ENCODE measurements around the gene SYNPO2L. TPM values are rescaled to one million over a fixed set of nuclear protein-coding genes. Genes with fewer than 3 reads are reported as not detected.

SYNPO2L gene
- total and polyA plus RNA-seq, 2 experiments from 2014 or later, result not detected

DNA sequence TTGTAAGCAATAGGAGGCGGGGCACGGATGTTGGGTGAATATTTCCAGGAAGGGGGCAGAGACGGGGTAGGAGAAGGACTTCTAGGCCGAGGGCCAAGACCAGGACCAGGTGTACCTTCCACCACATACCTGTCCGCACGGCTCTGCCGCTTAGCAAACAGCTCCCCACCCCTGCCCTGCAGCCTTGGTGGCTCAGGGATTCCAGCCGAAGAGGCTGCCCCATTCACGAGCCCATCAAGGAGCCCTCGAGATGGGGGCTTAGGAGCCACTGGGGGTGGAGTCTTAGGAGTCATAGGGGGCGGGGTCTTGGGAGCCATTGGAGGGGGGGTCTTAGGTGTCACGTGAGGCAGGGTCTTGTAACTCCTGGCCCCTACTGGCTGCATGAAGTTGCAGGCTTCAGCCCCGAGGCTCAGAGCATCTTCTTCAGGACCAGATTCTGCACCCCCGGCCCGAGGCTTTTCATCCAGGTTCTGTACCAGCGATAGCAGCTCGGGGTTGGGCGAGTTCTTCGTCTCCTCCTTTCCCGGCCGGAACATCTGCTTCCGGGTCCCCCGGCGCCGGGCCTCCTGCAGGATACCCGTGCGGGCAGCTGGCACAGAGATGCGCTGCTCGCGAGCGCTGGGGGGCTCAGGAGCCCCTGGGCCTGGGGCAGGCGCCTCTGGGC lies 8.5 kb downstream of the SYNPO2L start:
- H4K20me1 ChIP-seq (ENCODE audit: insufficient read depth, poor library complexity, severe bottlenecking), result no peaks in the 10 kb centered on the region
- peak overlapping the region; percentile 91 for H3K4me3 ChIP-seq
- no peaks in the 10 kb centered on the region for H3K9me2 ChIP-seq (replicated peaks; ENCODE audit: insufficient read depth)
- TF ChIP-seq, protein P1, sequence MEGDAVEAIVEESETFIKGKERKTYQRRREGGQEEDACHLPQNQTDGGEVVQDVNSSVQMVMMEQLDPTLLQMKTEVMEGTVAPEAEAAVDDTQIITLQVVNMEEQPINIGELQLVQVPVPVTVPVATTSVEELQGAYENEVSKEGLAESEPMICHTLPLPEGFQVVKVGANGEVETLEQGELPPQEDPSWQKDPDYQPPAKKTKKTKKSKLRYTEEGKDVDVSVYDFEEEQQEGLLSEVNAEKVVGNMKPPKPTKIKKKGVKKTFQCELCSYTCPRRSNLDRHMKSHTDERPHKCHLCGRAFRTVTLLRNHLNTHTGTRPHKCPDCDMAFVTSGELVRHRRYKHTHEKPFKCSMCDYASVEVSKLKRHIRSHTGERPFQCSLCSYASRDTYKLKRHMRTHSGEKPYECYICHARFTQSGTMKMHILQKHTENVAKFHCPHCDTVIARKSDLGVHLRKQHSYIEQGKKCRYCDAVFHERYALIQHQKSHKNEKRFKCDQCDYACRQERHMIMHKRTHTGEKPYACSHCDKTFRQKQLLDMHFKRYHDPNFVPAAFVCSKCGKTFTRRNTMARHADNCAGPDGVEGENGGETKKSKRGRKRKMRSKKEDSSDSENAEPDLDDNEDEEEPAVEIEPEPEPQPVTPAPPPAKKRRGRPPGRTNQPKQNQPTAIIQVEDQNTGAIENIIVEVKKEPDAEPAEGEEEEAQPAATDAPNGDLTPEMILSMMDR (IDR thresholded peaks at IDR 0.05; ENCODE audit: poor library complexity), result no peak
- TF ChIP-seq EZH2phosphoT487 (IDR thresholded peaks at IDR 0.05; ENCODE audit: low read depth, severe bottlenecking, unreplicated experiment), result no peak
- no peak for TF ChIP-seq EZH2 (IDR thresholded peaks at IDR 0.05; ENCODE audit: borderline replicate concordance)
- H3K9me3 ChIP-seq (ENCODE audit: low read depth), result no peaks in the 10 kb centered on the region
- peak; percentile 77 for DNase-seq (ENCODE audit: low spot score)
- no peaks in the 10 kb centered on the region for H3K36me3 ChIP-seq (replicated peaks; ENCODE audit: insufficient read depth, low read depth)
- H3K4me2 ChIP-seq, result peak overlapping the region; percentile 95
- peak overlapping the region; percentile 55 for H3K27ac ChIP-seq
- H3K27me3 ChIP-seq, result no peaks in the 10 kb centered on the region
- H3K4me1 ChIP-seq (ENCODE audit: insufficient read depth), result peaks cover 10% of the 10 kb centered on the region
- H3K79me2 ChIP-seq, result no peaks in the 10 kb centered on the region
- H2AFZ ChIP-seq, result peak overlapping the region; percentile 99
- 24% methylated on average over 32 of the region's 32 CpGs for WGBS (ENCODE audit: low lambda C conversion rate, missing lambda C conversion rate)

DNA sequence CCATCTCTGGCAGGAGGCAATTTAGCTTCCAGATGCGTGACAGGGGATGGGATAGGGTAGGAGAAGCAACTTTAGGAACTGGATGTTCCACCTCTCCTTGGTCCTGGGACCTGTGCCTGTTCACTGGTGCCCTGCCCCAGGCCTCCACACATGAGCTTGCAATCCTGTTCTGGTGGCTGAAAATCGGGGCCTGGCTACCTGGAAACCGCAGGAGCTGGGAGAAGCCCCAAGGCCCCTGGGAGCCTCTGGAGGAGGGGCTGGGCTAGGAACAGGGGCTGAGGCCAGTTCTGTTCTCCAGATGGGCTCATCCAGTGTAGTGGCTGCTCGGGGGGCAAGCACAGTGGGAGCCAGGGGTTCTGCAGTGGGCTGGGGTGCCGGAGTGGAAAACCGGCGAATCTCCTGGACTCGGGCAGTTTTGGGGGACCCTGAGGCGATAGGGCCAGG lies 9.2 kb downstream of the SYNPO2L start:
- no peak for DNase-seq (ENCODE audit: low spot score)
- Histone ChIP-seq H3K27me3 (no peaks in the 10 kb centered on the region), H3K79me2 (no peaks in the 10 kb centered on the region), H4K20me1 (ENCODE audit: insufficient read depth, poor library complexity, severe bottlenecking) (no peaks in the 10 kb centered on the region), H2AFZ (peak overlapping the region; percentile 99), H3K4me1 (ENCODE audit: insufficient read depth) (peaks cover 10% of the 10 kb centered on the region), H3K36me3 (replicated peaks; ENCODE audit: insufficient read depth, low read depth) (no peaks in the 10 kb centered on the region), H3K4me2 (peak overlapping the region; percentile 95), H3K9me3 (ENCODE audit: low read depth) (no peaks in the 10 kb centered on the region), H3K4me3 (no peak overlapping the region), H3K27ac (no peak overlapping the region), H3K9me2 (replicated peaks; ENCODE audit: insufficient read depth) (no peaks in the 10 kb centered on the region)
- TF ChIP-seq, protein P1 (IDR thresholded peaks at IDR 0.05; ENCODE audit: poor library complexity), result no peak
- TF ChIP-seq EZH2 (IDR thresholded peaks at IDR 0.05; ENCODE audit: borderline replicate concordance) (no peak), EZH2phosphoT487 (IDR thresholded peaks at IDR 0.05; ENCODE audit: low read depth, severe bottlenecking, unreplicated experiment) (no peak)
- 91% methylated on average over 9 of the region's 9 CpGs for WGBS (ENCODE audit: low lambda C conversion rate, missing lambda C conversion rate)

DNA sequence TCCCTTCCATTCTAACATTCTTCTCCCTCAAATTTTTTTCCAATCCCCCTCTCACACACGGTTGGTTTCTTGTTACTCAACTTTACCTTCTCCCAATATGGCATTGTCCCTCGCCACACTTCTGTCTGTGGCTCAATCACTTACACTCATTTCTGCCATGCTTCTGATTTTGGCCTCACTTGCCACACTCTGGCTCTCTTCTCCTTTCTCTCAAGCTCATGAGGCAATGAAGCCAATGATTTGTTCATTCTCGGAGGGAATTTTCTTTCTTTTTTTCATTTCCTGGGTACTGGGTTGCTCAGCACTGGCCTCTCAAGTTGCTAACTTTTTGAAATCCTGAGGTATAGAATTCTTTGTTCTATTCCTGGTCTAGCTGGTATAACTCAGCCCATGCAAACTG lies 10.6 kb downstream of the SYNPO2L start:
- no peak overlapping the region for H2AFZ ChIP-seq
- no peak overlapping the region for H3K4me3 ChIP-seq
- peaks cover 10% of the 10 kb centered on the region for H3K4me1 ChIP-seq (ENCODE audit: insufficient read depth)
- H3K27me3 ChIP-seq, result no peaks in the 10 kb centered on the region
- H3K9me2 ChIP-seq (replicated peaks; ENCODE audit: insufficient read depth), result no peaks in the 10 kb centered on the region
- no peak for DNase-seq (ENCODE audit: low spot score)
- no peaks in the 10 kb centered on the region for H3K79me2 ChIP-seq
- no peaks in the 10 kb centered on the region for H4K20me1 ChIP-seq (ENCODE audit: insufficient read depth, poor library complexity, severe bottlenecking)
- H3K27ac ChIP-seq, result no peak overlapping the region
- H3K36me3 ChIP-seq (replicated peaks; ENCODE audit: insufficient read depth, low read depth), result no peaks in the 10 kb centered on the region
- no peak for TF ChIP-seq EZH2 (IDR thresholded peaks at IDR 0.05; ENCODE audit: borderline replicate concordance)
- TF ChIP-seq, protein P1 (IDR thresholded peaks at IDR 0.05; ENCODE audit: poor library complexity), result no peak
- no peak for TF ChIP-seq EZH2phosphoT487 (IDR thresholded peaks at IDR 0.05; ENCODE audit: low read depth, severe bottlenecking, unreplicated experiment)
- H3K9me3 ChIP-seq (ENCODE audit: low read depth), result no peaks in the 10 kb centered on the region
- WGBS (ENCODE audit: low lambda C conversion rate, missing lambda C conversion rate), result 88% methylated on average over 3 of the region's 3 CpGs
- no peak overlapping the region for H3K4me2 ChIP-seq

Data from hepatocyte (in vitro differentiated cells).